Fibroblast of skin of left quadriceps (primary cell): ENCODE measurements around the gene PIEZO1.

ENCODE experiments used
- DNase-seq, 2 experiments: peaks; one replicate each; pipeline ENCODE4 v3.0.0-alpha.2; 2013; ENCODE audit warnings: low read depth in 2 of 2

Gene PIEZO1

GRCh38 chr16:88719267-88719932 lies 65.6 kb downstream of the PIEZO1 start:
- no peak for DNase-seq

GRCh38 chr16:88718178-88718577 lies 66.8 kb downstream of the PIEZO1 start:
- no peak for DNase-seq

DNA sequence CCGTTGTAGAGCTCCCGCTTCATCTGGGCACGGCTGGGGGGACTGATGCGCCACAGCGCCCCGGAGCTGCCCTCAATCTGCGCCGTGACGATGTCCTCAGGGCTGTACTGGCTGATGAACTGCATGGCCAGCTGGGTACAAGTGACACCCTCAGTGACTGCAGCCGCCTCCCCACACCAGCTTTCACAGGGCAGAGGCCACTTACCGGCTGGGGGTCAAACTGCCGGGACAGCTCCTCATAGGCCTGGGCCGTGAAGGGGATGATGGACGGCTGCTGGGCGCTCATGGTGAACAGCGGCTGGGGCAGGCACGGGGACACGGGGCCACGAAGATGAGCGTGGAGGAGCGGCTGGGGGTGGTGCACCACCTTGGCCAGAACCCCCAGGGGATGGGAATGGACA lies 68.4 kb downstream of the PIEZO1 start:
- no peak for DNase-seq

GRCh38 chr16:88716201-88716600 lies 68.8 kb downstream of the PIEZO1 start:
- no peak for DNase-seq

- DNase-seq = no peak
Observed at GRCh38 chr16:88715312-88716190, 69.5 kb downstream of the PIEZO1 start.

DNA sequence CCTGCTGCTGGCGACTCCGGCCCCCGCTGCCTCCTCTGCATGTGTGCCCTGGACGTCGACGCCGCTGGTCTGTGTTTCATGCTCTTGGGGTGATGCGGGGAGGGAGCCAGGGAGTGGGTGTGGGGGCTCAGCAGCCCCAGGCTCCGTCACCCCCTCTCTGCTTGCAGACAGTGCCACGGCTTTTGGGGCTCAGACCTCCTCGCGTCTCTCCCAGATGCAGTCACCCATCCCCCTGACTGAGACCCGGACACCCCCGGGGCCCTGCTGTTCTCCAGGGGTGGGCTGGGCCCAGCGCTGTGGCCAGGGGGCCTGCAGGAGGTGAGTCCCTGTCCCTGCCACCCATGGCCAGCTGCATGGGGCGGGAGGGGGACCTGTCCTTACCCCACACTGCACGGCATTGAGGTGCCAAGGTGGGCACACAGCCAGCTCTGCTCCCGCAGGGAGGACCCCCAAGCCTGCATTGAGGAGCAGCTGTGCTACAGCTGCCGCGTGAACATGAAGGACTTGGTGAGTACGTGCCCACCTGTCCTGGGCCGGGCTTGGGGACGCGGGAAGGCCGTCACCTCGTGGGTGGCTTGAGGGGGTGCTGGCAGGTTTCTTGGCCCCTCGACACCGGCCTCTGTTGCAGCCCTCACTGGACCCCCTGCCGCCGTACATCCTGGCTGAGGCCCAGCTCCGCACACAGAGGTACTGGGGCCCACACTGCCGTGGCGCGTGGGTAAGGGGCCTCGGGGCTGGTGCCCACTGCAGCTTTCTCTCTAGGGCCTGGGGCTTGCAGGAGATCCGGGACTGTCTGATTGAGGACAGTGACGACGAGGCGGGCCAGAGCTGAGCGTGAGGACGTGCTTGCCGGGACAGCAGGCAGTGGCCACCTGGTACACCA lies 70.4 kb downstream of the PIEZO1 start:
- no peak for DNase-seq

DNA sequence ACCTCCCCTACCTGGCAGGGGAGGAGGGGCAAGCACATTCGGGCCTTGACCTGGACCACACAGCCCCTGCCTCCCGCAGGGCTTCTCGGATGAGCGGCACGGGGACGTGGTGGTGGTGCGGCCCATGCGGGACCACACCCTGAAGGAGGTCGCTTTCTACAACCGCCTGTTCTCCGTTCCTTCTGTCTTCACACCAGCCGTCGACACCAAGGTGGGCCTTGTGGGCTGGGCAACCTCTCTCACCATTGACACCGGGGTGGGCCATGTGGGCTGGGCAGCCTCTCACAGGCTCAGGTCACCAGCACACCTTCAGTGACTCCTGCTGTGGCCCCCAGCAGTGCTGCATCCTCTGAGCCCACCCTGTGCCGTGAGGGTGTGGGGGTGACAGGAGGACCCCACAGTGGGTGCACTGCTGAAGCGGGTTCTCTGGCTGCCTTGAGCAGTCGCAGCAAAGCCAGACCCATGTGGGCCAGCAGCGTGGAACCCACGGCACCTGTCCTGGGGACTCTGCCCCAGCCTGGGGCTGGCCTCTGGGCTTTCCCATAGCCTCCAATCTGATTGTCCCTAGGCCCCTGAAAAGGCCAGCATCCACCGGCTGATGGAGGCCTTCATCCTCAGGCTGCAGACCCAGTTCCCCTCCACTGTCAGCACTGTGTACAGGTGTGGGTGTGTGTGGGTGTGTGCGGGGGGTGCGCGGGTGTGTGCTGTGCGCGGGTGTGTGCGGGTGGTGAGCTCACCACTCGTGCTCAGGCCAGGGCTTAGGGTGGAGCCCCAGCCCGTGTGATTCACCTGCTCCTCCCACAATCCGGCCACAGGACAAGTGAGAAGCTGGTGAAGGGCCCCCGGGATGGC lies 71.2 kb downstream of the PIEZO1 start:
- no peak for DNase-seq

DNA sequence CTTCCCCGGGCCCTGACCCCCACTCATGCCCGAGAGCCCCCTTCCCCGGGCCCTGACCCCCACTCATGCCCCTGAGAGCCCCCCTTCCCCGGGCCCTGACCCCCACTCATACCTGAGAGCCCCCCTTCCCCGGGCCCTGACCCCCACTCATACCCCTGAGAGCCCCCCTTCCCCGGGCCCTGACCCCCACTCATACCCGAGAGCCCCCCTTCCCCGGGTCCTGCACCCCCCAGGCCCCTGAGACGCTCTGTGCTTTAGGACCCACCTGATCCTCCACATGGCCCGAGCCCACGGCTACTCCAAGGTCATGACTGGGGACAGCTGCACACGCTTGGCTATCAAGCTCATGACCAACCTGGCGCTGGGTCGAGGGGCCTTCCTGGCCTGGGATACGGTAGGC lies 72.0 kb downstream of the PIEZO1 start:
- no peak for DNase-seq

- DNase-seq = no peak
Observed at GRCh38 chr16:88712362-88712979, 72.5 kb downstream of the PIEZO1 start.

DNA sequence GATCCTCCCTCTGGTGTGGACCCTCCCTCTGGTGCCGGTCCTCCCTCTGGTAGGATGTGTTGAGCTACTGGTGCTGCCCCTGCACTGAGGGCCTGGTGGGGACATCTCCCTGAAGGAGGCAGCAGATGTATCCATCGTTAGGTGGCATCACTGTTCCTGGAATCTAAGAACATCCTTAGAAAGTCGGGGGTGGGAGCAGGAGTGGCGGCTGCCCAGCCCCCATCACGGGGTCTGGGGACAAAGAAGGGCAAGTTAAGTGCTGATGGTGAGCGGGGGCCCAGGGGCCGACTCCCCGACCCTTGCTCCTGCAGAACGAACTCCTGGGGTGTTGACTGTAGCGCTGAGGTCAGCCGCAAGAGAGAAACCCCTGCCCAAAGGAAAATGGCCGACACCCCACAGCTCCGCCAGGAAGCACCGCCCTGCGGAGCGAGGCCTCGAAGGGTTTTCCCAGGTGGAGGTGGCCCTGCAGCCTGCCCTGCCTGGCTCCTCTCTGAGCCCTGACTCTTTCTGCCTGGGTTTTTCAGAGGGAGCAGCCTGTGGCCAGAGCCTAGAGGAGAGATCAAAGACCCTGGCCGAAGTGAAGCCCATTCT lies 73.2 kb downstream of the PIEZO1 start:
- no peak for DNase-seq

DNA sequence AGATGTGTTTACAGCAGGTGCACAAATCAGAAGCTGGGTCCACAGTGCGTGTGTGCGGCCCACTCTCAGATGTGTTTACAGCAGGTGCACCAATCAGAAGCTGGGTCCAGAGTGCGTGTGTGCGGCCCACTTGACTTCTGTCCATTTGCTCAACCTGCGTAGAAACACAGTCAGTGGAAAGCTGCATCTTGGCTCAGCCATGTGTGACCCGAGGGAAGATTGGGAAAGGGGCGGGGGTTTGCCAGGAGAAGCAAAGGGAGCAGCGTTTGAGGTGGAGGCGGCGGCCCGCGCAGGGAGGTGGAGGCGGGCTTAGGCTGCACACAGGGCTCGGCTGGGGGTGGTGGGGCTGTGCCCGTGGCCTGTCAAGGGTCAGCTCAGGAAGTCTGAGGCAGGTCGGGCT lies 74.5 kb downstream of the PIEZO1 start:
- DNase-seq = no peak

DNA sequence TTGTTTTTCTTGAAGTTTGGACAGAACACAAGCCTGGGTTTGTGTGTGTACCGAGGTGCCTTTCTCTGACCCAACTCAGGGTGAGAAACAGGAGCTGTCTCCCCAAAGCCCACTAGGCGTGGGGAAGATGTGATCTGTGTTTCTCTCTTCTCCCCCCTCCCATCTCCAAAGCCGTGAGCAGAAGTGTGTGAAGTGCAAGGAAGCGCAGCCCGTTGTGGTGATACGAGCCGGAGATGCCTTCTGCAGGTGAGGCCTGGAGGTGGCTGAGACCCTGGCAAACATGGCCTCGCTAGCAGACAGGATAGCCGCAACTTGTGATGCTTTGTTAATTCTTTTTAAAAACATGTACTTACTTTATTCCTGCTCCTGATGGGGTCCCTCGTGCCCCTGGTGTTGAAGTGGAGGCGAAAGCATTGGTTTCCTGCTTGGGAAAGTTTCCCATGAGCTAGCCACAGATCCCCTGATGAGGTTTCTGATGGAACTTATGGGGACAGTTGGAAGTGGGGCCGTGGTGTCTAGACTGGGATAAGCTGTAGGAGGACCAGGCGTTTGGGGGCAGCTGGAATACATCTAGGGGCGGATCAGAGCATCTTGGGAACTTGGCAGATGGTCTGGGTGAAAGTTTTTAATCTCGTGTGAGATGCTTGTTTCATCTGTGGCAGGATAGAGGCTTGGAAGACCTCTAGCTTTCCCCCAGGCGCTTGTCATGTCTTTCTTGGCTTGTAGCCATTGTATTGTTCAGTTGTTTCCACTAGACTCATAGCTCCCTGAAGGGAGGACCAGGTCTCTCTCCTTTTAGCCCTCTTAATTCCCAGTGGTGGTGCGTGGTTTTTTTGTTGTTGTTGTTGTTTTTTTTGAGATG lies 77.8 kb downstream of the PIEZO1 start:
- no peak for DNase-seq

DNA sequence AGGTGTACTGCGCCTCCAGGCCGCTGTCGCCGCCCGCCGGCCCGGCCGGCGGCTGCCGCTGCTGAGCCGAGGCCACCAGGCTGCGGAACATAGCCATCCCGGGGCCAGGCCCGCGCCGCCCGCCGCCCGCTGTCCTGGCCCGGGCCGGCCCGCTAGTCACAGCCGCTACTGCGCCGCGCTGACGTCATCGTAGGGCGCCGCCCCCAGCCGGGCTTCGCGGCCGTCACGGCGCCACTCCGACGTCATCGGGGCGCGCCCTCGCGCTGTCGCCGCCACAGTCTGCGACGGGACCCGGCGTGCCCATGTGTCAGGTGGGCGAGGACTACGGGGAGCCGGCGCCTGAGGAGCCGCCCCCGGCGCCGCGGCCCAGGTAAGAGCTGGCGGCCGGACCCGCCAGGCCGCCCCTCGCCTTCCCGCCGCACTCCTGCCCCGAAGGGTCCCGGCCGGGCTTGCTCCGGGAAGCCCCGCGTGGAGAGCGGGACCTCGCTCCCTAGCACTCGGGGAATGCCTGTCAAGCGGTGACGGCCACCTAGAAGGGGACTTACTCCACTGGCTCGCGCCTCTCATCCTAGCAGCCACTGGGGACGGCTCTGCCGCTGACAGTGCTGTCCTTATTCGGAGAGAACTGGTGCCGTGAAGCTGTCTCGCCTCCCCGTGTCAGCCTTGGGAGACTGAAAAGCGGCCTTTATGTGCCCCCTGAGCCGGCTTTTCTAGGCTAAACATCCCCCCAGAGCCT lies 78.6 kb downstream of the PIEZO1 start, which contains the start of the genes CTU2 and RNF166:
Gene CTU2, plus strand, starts transcription at position 275 of the 736 bp plus-strand sequence. Its CDS starts 28 bp downstream, at position 303.
Gene RNF166, minus strand, starts transcription at position 180 of the 736 bp plus-strand sequence. Its CDS starts 83 bp downstream, at position 97.
- peak; percentile 61 to 67 for DNase-seq

GRCh38 chr16:88705801-88706228 lies 79.2 kb downstream of the PIEZO1 start:
- DNase-seq = no peak

- no peak for DNase-seq
Observed at GRCh38 chr16:88705076-88705684, 79.8 kb downstream of the PIEZO1 start.

GRCh38 chr16:88703486-88704309 lies 81.3 kb downstream of the PIEZO1 start:
- DNase-seq = no peak
